A549 (cell line): ENCODE results near the gene FAM3B.

Experiments used
- CHD2 ChIP-seq: fragments of 150-350 bp; IDR thresholded peaks from 2 replicates; pipeline ENCODE4 v1.6.1; 2014; ENCODE audit warnings: low read length; ENCODE audit not compliant: partially characterized antibody
- CTCF ChIP-seq: fragments of >200 bp; sonication (Bioruptor Twin); formaldehyde crosslinking; IDR thresholded peaks from 3 replicates; pipeline ENCODE4 v1.5.1; 2016
- HMGXB4 ChIP-seq: fragments of 250-450 bp; sonication (Bioruptor Pico); IDR thresholded peaks from 2 replicates; pipeline ENCODE4 v1.5.0; 2021; ENCODE audit warnings: mild to moderate bottlenecking, moderate library complexity, borderline replicate concordance
- JUNB ChIP-seq: fragments of >200 bp; sonication (Bioruptor Twin); formaldehyde crosslinking; IDR thresholded peaks from 2 replicates; pipeline ENCODE4 v1.6.1; 2016

- no peak for TF ChIP-seq JUNB
- TF ChIP-seq HMGXB4 = no peak
- no peak for TF ChIP-seq CTCF
- TF ChIP-seq CHD2 = no peak
Measured at GRCh38 chr21:41369920-41370839, 53.6 kb downstream of the FAM3B start.
